ENCODE results near the gene LRRIQ1. TPM values are rescaled to one million over a fixed set of nuclear protein-coding genes. Genes with fewer than 3 reads are reported as not detected.
A peak's percentile ranks its signal among the peaks of the same experiment; 100 is the strongest.

The LRRIQ1 gene
- total RNA-seq, 1 experiment from 2014 or later, result 0.39 TPM

- H3K9me3 Mint-ChIP-seq, result peaks cover 0 to 3% of the 10 kb centered on the region in 2 experiments; a peak in 1 of 5 replicates
- no CpG with 5 or more reads among the region's 1 CpG for WGBS (ENCODE audit: extremely low coverage, insufficient read length, low lambda C conversion rate)
- no peak overlapping the region for H2BK120ac ChIP-seq (ENCODE audit: low read depth, low read length, poor library complexity, severe bottlenecking)
- no peak overlapping the region for H4K8ac ChIP-seq (replicated peaks; ENCODE audit: insufficient read length, low read depth, low read length)
- H3K9me3 ChIP-seq (ENCODE audit: control insufficient read depth, low read depth, low read length), result no peaks in the 10 kb centered on the region
- H2BK15ac ChIP-seq (ENCODE audit: low read depth, low read length), result no peak overlapping the region
- H3K27me3 Mint-ChIP-seq (ENCODE audit: low read depth), result no peaks in the 10 kb centered on the region
- no peak overlapping the region for H3K56ac ChIP-seq (ENCODE audit: insufficient read length, low read depth, low read length)
- H3K4me1 ChIP-seq (ENCODE audit: insufficient read depth, low read length), result peaks cover 2% of the 10 kb centered on the region; the same call in 1 of the 2 replicates
- H2BK12ac ChIP-seq (ENCODE audit: insufficient read length, low read depth, low read length), result no peak overlapping the region
- H3K9ac ChIP-seq (ENCODE audit: extremely low read depth, insufficient read length, low read length), result no peak overlapping the region
- H2AFZ ChIP-seq (ENCODE audit: low read length), result peak overlapping the region; percentile 10
- H3T11ph ChIP-seq (ENCODE audit: low read length), result no peak overlapping the region
- H4K20me1 ChIP-seq (ENCODE audit: control insufficient read depth, insufficient read depth, insufficient read length), result no peaks in the 10 kb centered on the region
- H3K79me1 ChIP-seq (ENCODE audit: insufficient read depth, low read depth, low read length, poor library complexity, severe bottlenecking), result no peaks in the 10 kb centered on the region
- peaks cover 0 to 3% (median 0%) of the 10 kb centered on the region in 3 experiments; a peak in 2 of 7 replicates for H3K36me3 Mint-ChIP-seq (ENCODE audit: insufficient read depth in 1 of 3, low read depth in 3 of 3)
- H3K27me3 ChIP-seq (ENCODE audit: insufficient read depth, low read length), result no peaks in the 10 kb centered on the region
- no peak overlapping the region for H2AK5ac ChIP-seq (ENCODE audit: insufficient read length, low read length)
- no peaks in the 10 kb centered on the region for H3K79me2 ChIP-seq (ENCODE audit: insufficient read depth, low read length)
- no peak for DNase-seq
- H3K23ac ChIP-seq (ENCODE audit: insufficient read length, low read depth, low read length), result no peak overlapping the region
- no peak overlapping the region for H4K91ac ChIP-seq (ENCODE audit: insufficient read length, low read depth, low read length)
- no peak overlapping the region for H2BK5ac ChIP-seq (ENCODE audit: insufficient read length, low read length)
- H3K4me3 Mint-ChIP-seq, result no peak overlapping the region
- no peak overlapping the region for H3K27ac ChIP-seq (ENCODE audit: insufficient read length, low read depth, low read length)
- TF ChIP-seq, protein P1, sequence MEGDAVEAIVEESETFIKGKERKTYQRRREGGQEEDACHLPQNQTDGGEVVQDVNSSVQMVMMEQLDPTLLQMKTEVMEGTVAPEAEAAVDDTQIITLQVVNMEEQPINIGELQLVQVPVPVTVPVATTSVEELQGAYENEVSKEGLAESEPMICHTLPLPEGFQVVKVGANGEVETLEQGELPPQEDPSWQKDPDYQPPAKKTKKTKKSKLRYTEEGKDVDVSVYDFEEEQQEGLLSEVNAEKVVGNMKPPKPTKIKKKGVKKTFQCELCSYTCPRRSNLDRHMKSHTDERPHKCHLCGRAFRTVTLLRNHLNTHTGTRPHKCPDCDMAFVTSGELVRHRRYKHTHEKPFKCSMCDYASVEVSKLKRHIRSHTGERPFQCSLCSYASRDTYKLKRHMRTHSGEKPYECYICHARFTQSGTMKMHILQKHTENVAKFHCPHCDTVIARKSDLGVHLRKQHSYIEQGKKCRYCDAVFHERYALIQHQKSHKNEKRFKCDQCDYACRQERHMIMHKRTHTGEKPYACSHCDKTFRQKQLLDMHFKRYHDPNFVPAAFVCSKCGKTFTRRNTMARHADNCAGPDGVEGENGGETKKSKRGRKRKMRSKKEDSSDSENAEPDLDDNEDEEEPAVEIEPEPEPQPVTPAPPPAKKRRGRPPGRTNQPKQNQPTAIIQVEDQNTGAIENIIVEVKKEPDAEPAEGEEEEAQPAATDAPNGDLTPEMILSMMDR (conservative IDR thresholded peaks at IDR 0.05), result no peak
- H3K4ac ChIP-seq (ENCODE audit: low read depth, low read length), result no peak overlapping the region
- H4K5ac ChIP-seq (ENCODE audit: insufficient read length, low read depth, low read length), result no peak overlapping the region
- no peak overlapping the region for H3K14ac ChIP-seq (ENCODE audit: insufficient read depth, low read length)
- H3K23me2 ChIP-seq (ENCODE audit: insufficient read length, low read depth, low read length, poor library complexity, severe bottlenecking), result no peaks in the 10 kb centered on the region
- no peak overlapping the region for H3K4me2 ChIP-seq (ENCODE audit: insufficient read depth, insufficient read length, low read length)
- no peak overlapping the region for H2BK20ac ChIP-seq (ENCODE audit: low read depth, low read length, poor library complexity, severe bottlenecking)
- no peak overlapping the region for H3K27ac Mint-ChIP-seq
- H3K4me1 Mint-ChIP-seq, result peaks cover 3 to 4% of the 10 kb centered on the region in 2 experiments; a peak in 2 of 4 replicates
- no peak overlapping the region for H3K18ac ChIP-seq (ENCODE audit: insufficient read length, low read depth, low read length)
Measured at GRCh38 chr12:84996759-84997158, 39.4 kb upstream of the LRRIQ1 start.
